Endothelial cell (in vitro differentiated cells): ENCODE data around the gene CFAP52. TPM values are rescaled to one million over a fixed set of nuclear protein-coding genes. Genes with fewer than 3 reads are reported as not detected.

Experiments
- DNase-seq: peaks from one replicate; pipeline ENCODE4 v3.0.0; 2021; ENCODE audit warnings: low spot score
- H3K27ac Mint-ChIP-seq: one replicate; pipeline ENCODE4 v1.8.0; 2021; ENCODE audit warnings: mixed read lengths, inconsistent platforms; ENCODE audit not compliant: unreplicated experiment
- H3K27me3 Mint-ChIP-seq: one replicate; pipeline ENCODE4 v1.8.0; 2021; ENCODE audit warnings: mild to moderate bottlenecking, moderate library complexity, mixed read lengths, inconsistent platforms; ENCODE audit not compliant: unreplicated experiment
- H3K36me3 Mint-ChIP-seq: one replicate; pipeline ENCODE4 v1.8.0; 2021; ENCODE audit warnings: mild to moderate bottlenecking, low read depth, mixed read lengths, inconsistent platforms; ENCODE audit not compliant: unreplicated experiment
- H3K4me1 Mint-ChIP-seq: one replicate; pipeline ENCODE4 v1.8.0; 2021; ENCODE audit warnings: mild to moderate bottlenecking, mixed read lengths, inconsistent platforms; ENCODE audit not compliant: unreplicated experiment
- H3K4me3 Mint-ChIP-seq: one replicate; pipeline ENCODE4 v1.8.0; 2021; ENCODE audit warnings: mild to moderate bottlenecking, mixed read lengths, inconsistent platforms; ENCODE audit not compliant: unreplicated experiment
- H3K9me3 Mint-ChIP-seq: one replicate; pipeline ENCODE4 v1.8.0; 2021; ENCODE audit warnings: mixed read lengths, inconsistent platforms; ENCODE audit not compliant: unreplicated experiment
- total RNA-seq: library from RNA; stranded (reverse); fragmentation: NEBNext Ultra II Directional; extraction: Animal tissue kit (Norgen Biotek cat#: 25700); gene quantifications from one replicate; pipeline ENCODE4 v1.2.1, GENCODE V29; 2021; ENCODE audit not compliant: unreplicated experiment
- TF ChIP-seq, protein P1 (sequence below): fragments of 200-600 bp; sonication (generic); IDR thresholded peaks from one replicate; pipeline ENCODE4 v1.5.0; 2021; ENCODE audit warnings: antibody characterized with exemption; ENCODE audit not compliant: unreplicated experiment

Gene CFAP52
- total RNA-seq, 1 donor from 2014 or later, result not detected

- Mint-ChIP-seq H3K4me1 (no peaks in the 10 kb centered on the region), H3K9me3 (no peaks in the 10 kb centered on the region), H3K36me3 (peaks cover 11% of the 10 kb centered on the region), H3K27ac (no peak overlapping the region), H3K27me3 (peaks cover 1% of the 10 kb centered on the region), H3K4me3 (no peak overlapping the region)
- TF ChIP-seq, protein P1, sequence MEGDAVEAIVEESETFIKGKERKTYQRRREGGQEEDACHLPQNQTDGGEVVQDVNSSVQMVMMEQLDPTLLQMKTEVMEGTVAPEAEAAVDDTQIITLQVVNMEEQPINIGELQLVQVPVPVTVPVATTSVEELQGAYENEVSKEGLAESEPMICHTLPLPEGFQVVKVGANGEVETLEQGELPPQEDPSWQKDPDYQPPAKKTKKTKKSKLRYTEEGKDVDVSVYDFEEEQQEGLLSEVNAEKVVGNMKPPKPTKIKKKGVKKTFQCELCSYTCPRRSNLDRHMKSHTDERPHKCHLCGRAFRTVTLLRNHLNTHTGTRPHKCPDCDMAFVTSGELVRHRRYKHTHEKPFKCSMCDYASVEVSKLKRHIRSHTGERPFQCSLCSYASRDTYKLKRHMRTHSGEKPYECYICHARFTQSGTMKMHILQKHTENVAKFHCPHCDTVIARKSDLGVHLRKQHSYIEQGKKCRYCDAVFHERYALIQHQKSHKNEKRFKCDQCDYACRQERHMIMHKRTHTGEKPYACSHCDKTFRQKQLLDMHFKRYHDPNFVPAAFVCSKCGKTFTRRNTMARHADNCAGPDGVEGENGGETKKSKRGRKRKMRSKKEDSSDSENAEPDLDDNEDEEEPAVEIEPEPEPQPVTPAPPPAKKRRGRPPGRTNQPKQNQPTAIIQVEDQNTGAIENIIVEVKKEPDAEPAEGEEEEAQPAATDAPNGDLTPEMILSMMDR, result no peak
- no peak for DNase-seq
These were observed 34.7 kb upstream of the CFAP52 start for GRCh38 chr17:9541718-9542117.

- no peak for DNase-seq
- Mint-ChIP-seq H3K36me3 (peaks cover 11% of the 10 kb centered on the region), H3K27ac (no peak overlapping the region), H3K27me3 (peaks cover 1% of the 10 kb centered on the region), H3K4me1 (no peaks in the 10 kb centered on the region), H3K9me3 (no peaks in the 10 kb centered on the region), H3K4me3 (no peak overlapping the region)
- TF ChIP-seq, protein P1, result no peak
These were observed 32.2 kb upstream of the CFAP52 start for GRCh38 chr17:9544221-9544620.

GRCh38 chr17:9549215-9549614, 27.2 kb upstream of the CFAP52 start:
- Mint-ChIP-seq H3K27me3 (peaks cover 2% of the 10 kb centered on the region), H3K9me3 (no peaks in the 10 kb centered on the region), H3K4me1 (no peaks in the 10 kb centered on the region), H3K36me3 (no peaks in the 10 kb centered on the region), H3K27ac (no peak overlapping the region), H3K4me3 (no peak overlapping the region)
- DNase-seq, result no peak
- TF ChIP-seq, protein P1, result no peak

DNA sequence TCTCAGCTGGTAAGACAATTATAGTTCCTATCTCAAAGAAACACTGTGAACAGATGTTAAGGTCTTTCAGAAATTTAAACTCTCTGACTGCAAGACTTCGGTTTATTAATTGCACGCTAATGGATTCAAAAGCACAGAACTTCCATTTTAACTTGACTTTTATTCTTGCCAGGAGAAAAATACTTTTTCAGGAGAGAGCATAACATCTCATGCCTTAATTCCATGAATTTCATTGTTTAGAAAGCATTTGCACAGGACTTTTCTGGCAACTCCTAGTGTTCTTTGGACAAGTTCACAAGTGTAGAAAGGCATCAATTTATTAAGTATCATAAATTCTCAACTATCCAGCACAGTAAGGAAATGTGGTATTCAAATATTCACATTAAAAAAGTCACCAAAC, 23.3 kb upstream of the CFAP52 start:
- Mint-ChIP-seq H3K9me3 (no peaks in the 10 kb centered on the region), H3K27me3 (peaks cover 1% of the 10 kb centered on the region), H3K36me3 (no peaks in the 10 kb centered on the region), H3K4me1 (no peaks in the 10 kb centered on the region), H3K4me3 (no peak overlapping the region), H3K27ac (no peak overlapping the region)
- TF ChIP-seq, protein P1, result no peak
- DNase-seq, result no peak

DNA sequence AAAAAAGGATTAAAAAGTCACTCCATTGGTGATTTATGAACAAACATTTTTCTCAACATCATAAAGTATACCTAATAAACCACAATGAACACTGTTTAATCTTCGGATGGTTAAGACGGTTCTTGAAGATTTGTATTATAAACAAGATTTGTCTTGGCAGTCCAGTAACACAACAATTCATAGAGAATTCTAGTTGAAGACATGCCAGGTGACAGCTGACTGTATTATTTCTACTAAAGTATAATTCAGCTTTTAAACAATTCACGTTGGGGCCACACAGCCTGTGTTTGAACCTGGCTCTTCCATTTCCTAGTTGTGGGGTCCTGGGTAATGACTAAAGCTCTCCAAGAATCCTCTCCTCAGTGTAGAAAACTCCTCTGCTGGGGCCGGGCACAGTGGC, 22.8 kb upstream of the CFAP52 start:
- H3K4me3 Mint-ChIP-seq, result no peak overlapping the region
- no peaks in the 10 kb centered on the region for H3K4me1 Mint-ChIP-seq
- H3K36me3 Mint-ChIP-seq, result no peaks in the 10 kb centered on the region
- DNase-seq, result no peak
- TF ChIP-seq, protein P1, result no peak
- H3K27ac Mint-ChIP-seq, result no peak overlapping the region
- peaks cover 1% of the 10 kb centered on the region for H3K27me3 Mint-ChIP-seq
- H3K9me3 Mint-ChIP-seq, result no peaks in the 10 kb centered on the region
